Coronary artery (tissue), 2 donors: ENCODE measurements around the gene RAPGEF4.

ENCODE experiments used
- DNase-seq: peaks from one replicate; pipeline ENCODE4 v3.0.0-alpha.2; 2017; ENCODE audit warnings: low spot score
- H3K27ac ChIP-seq, 2 donors: fragments of 200-600 bp; sonication (generic); one replicate each; pipeline ENCODE4 v1.5.1; 2016 to 2019
- H3K4me3 ChIP-seq: fragments of 200-600 bp; sonication (generic); 2 replicates; pipeline ENCODE4 v1.5.1; 2016; ENCODE audit warnings: mild to moderate bottlenecking, moderate library complexity
- CTCF ChIP-seq: fragments of 200-600 bp; sonication (generic); IDR thresholded peaks from one replicate; pipeline ENCODE4 v1.5.1; 2019; ENCODE audit warnings: antibody characterized with exemption

Gene RAPGEF4

DNA sequence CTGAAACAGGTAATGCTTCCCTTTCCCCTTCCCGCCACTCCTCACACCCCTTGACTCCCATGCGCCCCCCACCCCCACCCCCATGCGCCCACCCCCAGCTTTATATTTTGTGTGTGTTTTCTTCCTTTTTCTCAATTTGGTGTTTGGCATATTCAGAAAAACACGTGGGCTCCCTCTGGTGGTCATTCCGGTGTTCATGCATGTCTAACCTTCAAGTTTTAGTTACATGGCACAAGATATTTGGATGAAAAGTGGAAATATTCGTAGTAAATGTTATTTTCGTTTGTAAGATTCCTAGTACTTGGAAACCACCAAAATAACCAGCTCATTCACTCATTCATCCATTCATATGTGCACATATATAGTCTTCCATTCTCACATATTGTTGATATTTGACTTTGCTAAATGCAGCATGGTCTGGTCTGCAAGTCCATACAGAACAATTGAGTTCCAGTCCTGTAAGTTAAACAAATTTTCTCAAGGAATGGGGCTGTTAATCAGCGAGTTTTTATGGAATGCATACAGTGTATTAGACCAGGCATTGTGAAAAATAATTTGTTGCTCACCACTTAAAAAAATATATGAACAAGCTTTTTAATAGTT lies 196.4 kb downstream of the RAPGEF4 start:
- DNase-seq: no peak

GRCh38 chr2:172937884-172938712 lies 202.5 kb downstream of the RAPGEF4 start:
- TF ChIP-seq CTCF: no peak
- no peak for DNase-seq
- no peak overlapping the region for H3K4me3 ChIP-seq
- no peak overlapping the region for H3K27ac ChIP-seq

More for the DNA sequence above, 196.4 kb downstream of the RAPGEF4 start:
- Histone ChIP-seq H3K4me3 (peak overlapping the region; percentile 36), H3K27ac (peak overlapping the region; percentile 21 to 38)
- TF ChIP-seq CTCF: peak; percentile 22

DNA sequence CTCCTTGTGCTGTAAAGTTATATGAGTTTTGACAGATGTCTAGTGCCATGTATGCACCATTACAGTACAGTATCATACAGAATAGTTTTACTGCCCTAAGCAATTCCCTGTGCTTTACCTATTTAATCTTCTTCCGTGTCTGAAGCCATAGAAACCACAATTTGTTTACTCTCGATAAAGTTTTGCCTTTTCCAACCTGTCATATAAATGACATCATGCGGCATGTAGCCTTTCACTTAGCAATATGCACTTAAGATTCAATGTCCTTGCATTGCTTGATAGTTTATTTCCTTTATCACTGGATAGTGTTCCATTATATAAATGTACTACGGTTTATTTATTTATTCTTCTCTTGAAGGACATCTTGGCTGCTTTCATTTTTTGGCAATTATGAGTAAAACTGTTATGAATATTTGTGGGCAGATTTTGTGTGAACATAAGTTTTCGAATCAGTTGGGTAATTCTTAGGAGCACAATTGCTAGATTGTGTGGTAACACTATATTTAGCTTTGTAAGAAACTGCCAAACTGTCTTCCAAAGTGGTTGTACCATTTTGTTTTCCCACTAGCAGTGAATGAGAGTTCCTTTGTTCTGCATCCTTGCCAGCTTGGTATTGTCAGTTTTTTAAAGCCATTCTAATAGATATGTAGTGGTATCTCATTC lies 203.2 kb downstream of the RAPGEF4 start:
- TF ChIP-seq CTCF: no peak
- no peak overlapping the region for H3K4me3 ChIP-seq
- H3K27ac ChIP-seq: no peak overlapping the region
- DNase-seq: no peak

DNA sequence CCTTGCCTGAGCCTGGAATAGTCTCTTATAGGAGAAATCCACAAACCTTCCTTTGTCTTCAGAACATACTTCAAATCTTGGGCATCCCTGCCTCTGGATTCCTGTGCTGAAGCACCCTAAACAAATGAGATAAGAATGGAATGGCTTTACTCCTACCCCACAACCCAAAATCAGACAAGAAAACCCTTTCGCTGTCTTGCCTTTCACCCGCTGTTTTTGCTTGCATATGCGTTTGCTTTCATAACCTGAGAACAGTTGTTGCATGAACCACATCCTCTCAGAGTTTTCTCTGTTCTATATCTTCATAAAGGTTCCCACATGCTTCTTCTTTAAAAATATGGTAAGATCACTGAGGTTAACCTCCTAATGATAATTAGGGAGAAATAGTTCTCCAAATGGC lies 207.9 kb downstream of the RAPGEF4 start:
- no peak for TF ChIP-seq CTCF
- no peak overlapping the region for H3K4me3 ChIP-seq
- H3K27ac ChIP-seq: no peak overlapping the region
- DNase-seq: no peak

- no peak overlapping the region for H3K4me3 ChIP-seq
- H3K27ac ChIP-seq: no peak overlapping the region
- no peak for DNase-seq
- no peak for TF ChIP-seq CTCF
These were observed 208.6 kb downstream of the RAPGEF4 start for GRCh38 chr2:172944022-172944793.

- TF ChIP-seq CTCF: no peak
- DNase-seq: no peak
- H3K4me3 ChIP-seq: no peak overlapping the region
- H3K27ac ChIP-seq: no peak overlapping the region
These were observed 209.3 kb downstream of the RAPGEF4 start for GRCh38 chr2:172944794-172945509.
